ENCODE results near the gene PCCA. TPM values are rescaled to one million over a fixed set of nuclear protein-coding genes. Genes with fewer than 3 reads are reported as not detected.

PCCA gene
- total and polyA plus RNA-seq, 2 donors (not counting 1 experiment from before 2014, with no cell fraction given), result 4.8 to 17.4 TPM

GRCh38 chr13:100068133-100068931 is 20.6 kb upstream of the PCCA start:
- POLR2A ChIA-PET, result no interaction called here
- H3K36me3 ChIP-seq (replicated peaks in 1 of 2; ENCODE audit: control extremely low read depth in 1 of 2, control insufficient read depth in 1 of 2, extremely low read depth in 1 of 2, insufficient read depth in 2 of 2, low read length in 1 of 2), result no peaks in the 10 kb centered on the region
- Mint-ChIP-seq H3K4me1 (no peaks in the 10 kb centered on the region), H3K4me3 (no peak overlapping the region), H3K27ac (no peak overlapping the region), H3K27me3 (peaks cover 14% of the 10 kb centered on the region), H3K9me3 (ENCODE audit: insufficient read depth) (no peaks in the 10 kb centered on the region)
- no peak overlapping the region for H3K9ac ChIP-seq (ENCODE audit: low read length)
- DNase-seq, result no peak
- no peak overlapping the region for H3K4me3 ChIP-seq (ENCODE audit: control extremely low read depth in 1 of 5, extremely low read depth in 1 of 5, insufficient read depth in 1 of 5, low read depth in 2 of 5, low read length in 4 of 5)
- peaks cover 0 to 7% (median 0%) of the 10 kb centered on the region in 4 experiments for H3K27me3 ChIP-seq (replicated peaks in 1 of 4; ENCODE audit: control extremely low read depth in 1 of 4, control insufficient read depth in 3 of 4, insufficient read depth in 4 of 4, low read length in 3 of 4)
- no peaks in the 10 kb centered on the region for H3K9me3 ChIP-seq (ENCODE audit: control extremely low read depth in 1 of 3, control insufficient read depth in 2 of 3, insufficient read depth in 1 of 3, low read length in 2 of 3)
- TF ChIP-seq, protein P1, sequence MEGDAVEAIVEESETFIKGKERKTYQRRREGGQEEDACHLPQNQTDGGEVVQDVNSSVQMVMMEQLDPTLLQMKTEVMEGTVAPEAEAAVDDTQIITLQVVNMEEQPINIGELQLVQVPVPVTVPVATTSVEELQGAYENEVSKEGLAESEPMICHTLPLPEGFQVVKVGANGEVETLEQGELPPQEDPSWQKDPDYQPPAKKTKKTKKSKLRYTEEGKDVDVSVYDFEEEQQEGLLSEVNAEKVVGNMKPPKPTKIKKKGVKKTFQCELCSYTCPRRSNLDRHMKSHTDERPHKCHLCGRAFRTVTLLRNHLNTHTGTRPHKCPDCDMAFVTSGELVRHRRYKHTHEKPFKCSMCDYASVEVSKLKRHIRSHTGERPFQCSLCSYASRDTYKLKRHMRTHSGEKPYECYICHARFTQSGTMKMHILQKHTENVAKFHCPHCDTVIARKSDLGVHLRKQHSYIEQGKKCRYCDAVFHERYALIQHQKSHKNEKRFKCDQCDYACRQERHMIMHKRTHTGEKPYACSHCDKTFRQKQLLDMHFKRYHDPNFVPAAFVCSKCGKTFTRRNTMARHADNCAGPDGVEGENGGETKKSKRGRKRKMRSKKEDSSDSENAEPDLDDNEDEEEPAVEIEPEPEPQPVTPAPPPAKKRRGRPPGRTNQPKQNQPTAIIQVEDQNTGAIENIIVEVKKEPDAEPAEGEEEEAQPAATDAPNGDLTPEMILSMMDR (IDR thresholded peaks at IDR 0.05), result no peak
- no peak for TF ChIP-seq EZH2 (IDR thresholded peaks at IDR 0.05; ENCODE audit: borderline replicate concordance, insufficient read depth, low read depth, low read length, poor library complexity, severe bottlenecking)
- H2AFZ ChIP-seq (ENCODE audit: insufficient read depth, low read depth, low read length, poor library complexity, severe bottlenecking), result no peak overlapping the region
- CTCF ChIA-PET, result no interaction called here
- no peak overlapping the region for H3K27ac ChIP-seq (ENCODE audit: low read length in 2 of 2)
- H4K20me1 ChIP-seq (ENCODE audit: control insufficient read depth, insufficient read depth, low read length, poor library complexity, severe bottlenecking), result no peaks in the 10 kb centered on the region
- WGBS (ENCODE audit: insufficient coverage), result no CpG with 5 or more reads among the region's 3 CpGs
- H3K79me2 ChIP-seq (ENCODE audit: control insufficient read depth, insufficient read depth, low read length), result no peaks in the 10 kb centered on the region
- intact Hi-C loops (cut with micrococcal nuclease), result no loop called here
- no peak for ATAC-seq (ENCODE audit: low read depth)
- no peaks in the 10 kb centered on the region for H3K4me1 ChIP-seq (ENCODE audit: control insufficient read depth in 2 of 2, insufficient read depth in 2 of 2, low read length in 2 of 2)
- no peak overlapping the region for H3K4me2 ChIP-seq (replicated peaks; ENCODE audit: low read depth, low read length, poor library complexity, severe bottlenecking)

DNA sequence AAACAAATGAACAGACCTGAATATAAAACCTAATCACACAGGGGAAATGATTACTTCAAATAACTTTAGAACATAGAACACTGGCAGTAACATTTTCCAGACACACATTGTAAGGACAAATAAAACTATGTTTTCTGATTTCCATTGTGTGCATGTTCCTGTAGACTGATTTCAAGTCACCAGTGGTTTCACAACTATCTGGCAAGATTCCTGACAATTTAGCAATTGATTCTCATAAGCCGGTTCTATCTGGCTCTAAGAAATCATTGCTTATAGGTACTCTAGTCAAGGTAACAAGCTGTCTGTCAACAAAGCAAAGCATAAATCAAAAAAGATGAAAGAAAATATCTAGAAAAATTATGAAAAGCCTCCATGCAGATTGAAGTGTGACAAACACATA is 19.6 kb upstream of the PCCA start:
- CTCF ChIA-PET, result no interaction called here

More for the DNA sequence above, 19.6 kb upstream of the PCCA start:
- Mint-ChIP-seq H3K4me1 (no peaks in the 10 kb centered on the region), H3K9me3 (ENCODE audit: insufficient read depth) (no peaks in the 10 kb centered on the region), H3K4me3 (no peak overlapping the region), H3K27me3 (peaks cover 12% of the 10 kb centered on the region), H3K27ac (no peak overlapping the region)
- DNase-seq (no peak), ATAC-seq (ENCODE audit: low read depth) (no peak)
- H2AFZ ChIP-seq (ENCODE audit: insufficient read depth, low read depth, low read length, poor library complexity, severe bottlenecking), result no peak overlapping the region
- H3K4me2 ChIP-seq (replicated peaks; ENCODE audit: low read depth, low read length, poor library complexity, severe bottlenecking), result no peak overlapping the region
- TF ChIP-seq, protein P1 (IDR thresholded peaks at IDR 0.05), result no peak
- TF ChIP-seq EZH2 (IDR thresholded peaks at IDR 0.05; ENCODE audit: borderline replicate concordance, insufficient read depth, low read depth, low read length, poor library complexity, severe bottlenecking), result no peak
- H4K20me1 ChIP-seq (ENCODE audit: control insufficient read depth, insufficient read depth, low read length, poor library complexity, severe bottlenecking), result no peaks in the 10 kb centered on the region
- no peaks in the 10 kb centered on the region for H3K79me2 ChIP-seq (ENCODE audit: control insufficient read depth, insufficient read depth, low read length)
- POLR2A ChIA-PET, result no interaction called here
- no peaks in the 10 kb centered on the region for H3K4me1 ChIP-seq (ENCODE audit: control insufficient read depth in 2 of 2, insufficient read depth in 2 of 2, low read length in 2 of 2)
- no peaks in the 10 kb centered on the region for H3K9me3 ChIP-seq (ENCODE audit: control extremely low read depth in 1 of 3, control insufficient read depth in 2 of 3, insufficient read depth in 1 of 3, low read length in 2 of 3)
- H3K9ac ChIP-seq (ENCODE audit: low read length), result no peak overlapping the region
- WGBS (ENCODE audit: insufficient coverage), result no CpG with 5 or more reads among the region's 1 CpG
- H3K36me3 ChIP-seq (replicated peaks in 1 of 2; ENCODE audit: control extremely low read depth in 1 of 2, control insufficient read depth in 1 of 2, extremely low read depth in 1 of 2, insufficient read depth in 2 of 2, low read length in 1 of 2), result no peaks in the 10 kb centered on the region
- no peak overlapping the region for H3K27ac ChIP-seq (ENCODE audit: low read length in 2 of 2)
- H3K27me3 ChIP-seq (replicated peaks in 1 of 4; ENCODE audit: control extremely low read depth in 1 of 4, control insufficient read depth in 3 of 4, insufficient read depth in 4 of 4, low read length in 3 of 4), result peaks cover 0 to 3% (median 0%) of the 10 kb centered on the region in 4 experiments
- intact Hi-C loops (cut with micrococcal nuclease), result no loop called here
- no peak overlapping the region for H3K4me3 ChIP-seq (ENCODE audit: control extremely low read depth in 1 of 5, extremely low read depth in 1 of 5, insufficient read depth in 1 of 5, low read depth in 2 of 5, low read length in 4 of 5)
